ENCODE measurements around the gene RPL10.

RPL10 gene

GRCh38 chrX:154430916-154431315 lies 32.7 kb downstream of the RPL10 start:
- DNase-seq (ENCODE audit: low read depth) = no peak
- TF ChIP-seq CTCF (IDR thresholded peaks at IDR 0.05; ENCODE audit: low read length, missing control alignments) = no peak
- no peak overlapping the region for H3K4me3 ChIP-seq (replicated peaks; ENCODE audit: low read depth, low read length)

DNA sequence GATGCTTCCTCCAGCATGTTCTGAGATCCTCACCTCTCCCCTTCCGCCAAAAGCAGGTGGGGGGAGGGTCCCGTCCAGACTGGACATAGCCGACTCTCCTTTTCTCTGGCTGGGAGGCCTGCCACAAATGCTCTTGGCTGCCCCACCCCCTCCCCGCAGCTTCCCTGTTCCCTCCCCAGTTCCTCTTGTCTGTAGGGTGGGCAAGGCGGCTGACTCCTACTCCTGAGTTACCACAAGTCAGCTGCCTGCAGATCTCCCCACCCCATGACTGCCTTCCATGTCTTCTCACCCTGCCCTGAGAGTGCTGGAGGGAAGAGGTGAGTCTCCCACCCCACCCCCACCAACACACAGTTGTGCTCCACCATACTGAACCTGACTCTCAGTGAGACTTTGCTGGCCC lies 33.2 kb downstream of the RPL10 start:
- no peak for DNase-seq (ENCODE audit: low read depth)
- no peak overlapping the region for H3K4me3 ChIP-seq (replicated peaks; ENCODE audit: low read depth, low read length)
- no peak for TF ChIP-seq CTCF (IDR thresholded peaks at IDR 0.05; ENCODE audit: low read length, missing control alignments)

GRCh38 chrX:154432210-154432609 lies 34.0 kb downstream of the RPL10 start:
- no peak for DNase-seq (ENCODE audit: low read depth)
- no peak overlapping the region for H3K4me3 ChIP-seq (replicated peaks; ENCODE audit: low read depth, low read length)
- TF ChIP-seq CTCF (IDR thresholded peaks at IDR 0.05; ENCODE audit: low read length, missing control alignments) = no peak

- no peak for TF ChIP-seq CTCF (IDR thresholded peaks at IDR 0.05; ENCODE audit: low read length, missing control alignments)
- no peak for DNase-seq (ENCODE audit: low read depth)
- H3K4me3 ChIP-seq (replicated peaks; ENCODE audit: low read depth, low read length) = no peak overlapping the region
These were observed 35.4 kb downstream of the RPL10 start for GRCh38 chrX:154433605-154434004.

GRCh38 chrX:154434394-154435168 lies 36.4 kb downstream of the RPL10 start:
- H3K4me3 ChIP-seq (replicated peaks; ENCODE audit: low read depth, low read length) = no peak overlapping the region
- no peak for DNase-seq (ENCODE audit: low read depth)
- no peak for TF ChIP-seq CTCF (IDR thresholded peaks at IDR 0.05; ENCODE audit: low read length, missing control alignments)

- DNase-seq (ENCODE audit: low read depth) = no peak
- no peak overlapping the region for H3K4me3 ChIP-seq (replicated peaks; ENCODE audit: low read depth, low read length)
These were observed 37.1 kb downstream of the RPL10 start for GRCh38 chrX:154435171-154435733.

More at GRCh38 chrX:154435171-154435733, 37.1 kb downstream of the RPL10 start:
- TF ChIP-seq CTCF (IDR thresholded peaks at IDR 0.05; ENCODE audit: low read length, missing control alignments) = no peak

Measured in fibroblast of pulmonary artery (primary cell).